Lung (tissue), 12 donors: ENCODE measurements around the gene DGCR2. TPM values are rescaled to one million over a fixed set of nuclear protein-coding genes. Genes with fewer than 3 reads are reported as not detected.
"Not testable (repeated sequence)": the region's sequence is repeated elsewhere in the genome, so short reads cannot be mapped to it uniquely, and the experiment has no call there.

ENCODE experiments used
- ATAC-seq: fragments of 200-7000 bp; cut with Tn5 transposase; one replicate; pipeline ENCODE4 v1.9.1; 2020; ENCODE audit warnings: moderate number of reproducible peaks; ENCODE audit not compliant: insufficient read depth, low FRiP score
- DNase-seq, 3 donors: peaks; one replicate each; pipeline ENCODE4 v3.0.0-alpha.2; 2013 to 2017
- H3K27ac ChIP-seq, 2 donors: one replicate each; pipeline ENCODE4 v1.5.1; 2013; ENCODE audit warnings: mild to moderate bottlenecking in 2 of 2, moderate library complexity in 2 of 2, control low read depth in 1 of 2, inconsistent platforms in 1 of 2, low read depth in 1 of 2, low read length in 1 of 2
- H3K27me3 ChIP-seq, 3 donors: one replicate each; pipeline ENCODE4 v1.5.1; 2013; ENCODE audit warnings: low read length in 2 of 3; ENCODE audit not compliant: control insufficient read depth in 3 of 3, insufficient read depth in 3 of 3
- H3K36me3 ChIP-seq, 4 donors: one replicate each; pipeline ENCODE4 v1.5.1; 2013; ENCODE audit warnings: low read length in 4 of 4, mild to moderate bottlenecking in 1 of 4, moderate library complexity in 1 of 4; ENCODE audit not compliant: control insufficient read depth in 4 of 4, insufficient read depth in 4 of 4
- H3K4me1 ChIP-seq, 5 donors: one replicate each; pipeline ENCODE4 v1.5.1; 2013; ENCODE audit warnings: low read length in 5 of 5, mild to moderate bottlenecking in 2 of 5, moderate library complexity in 1 of 5; ENCODE audit not compliant: control insufficient read depth in 5 of 5, insufficient read depth in 5 of 5
- H3K4me3 ChIP-seq: one replicate; pipeline ENCODE4 v1.5.1; 2013; ENCODE audit warnings: mild to moderate bottlenecking, control low read depth, moderate library complexity
- H3K9ac ChIP-seq, 2 donors: one replicate each; pipeline ENCODE4 v1.5.1; 2013; ENCODE audit warnings: low read length in 2 of 2, control low read depth in 1 of 2; ENCODE audit not compliant: insufficient read depth in 1 of 2
- H3K9me3 ChIP-seq, 4 donors: one replicate each; pipeline ENCODE4 v1.5.1; 2013; ENCODE audit warnings: low read length in 3 of 4, mild to moderate bottlenecking in 1 of 4, moderate library complexity in 1 of 4; ENCODE audit not compliant: control insufficient read depth in 4 of 4, insufficient read depth in 3 of 4
- WGBS, 2 donors: extraction: QIAGEN DNeasy Blood & Tissue Kit; methylation state at CpG; one replicate each; pipeline ENCODE4 v1.1.7; 2013; 5-methylcytosine and 5-hydroxymethylcytosine counted together
- polyA plus RNA-seq, 2 donors: library from polyadenylated mRNA; stranded (reverse); fragments of 200-250 nt; gene quantifications; one replicate each; pipeline ENCODE4 v1.2.1, GENCODE V29; 2013
- total RNA-seq, 2 donors: library from RNA; depleted of rRNA in 1 of 2; stranded (reverse); fragments of >200 nt in 1 of 2; gene quantifications; one replicate each; pipeline ENCODE4 v1.2.1, GENCODE V29; 2014 to 2021
- TF ChIP-seq, protein P1 (sequence below): IDR thresholded peaks from 2 replicates; pipeline ENCODE4 v1.5.1; 2012; ENCODE audit warnings: mild to moderate bottlenecking; ENCODE audit errors: control extremely low read depth, extremely low read depth
- donor health status: control.
- donor health status: control.
- donor health status: Bipolar disorder and iron deficiency.
- donor health status: healthy.
- donor health status: DM: yes; HTN: yes; CAD: no.

DGCR2 gene
- total and polyA plus RNA-seq, 4 donors = 40.4 to 77.4 (median 50.5) TPM

DNA sequence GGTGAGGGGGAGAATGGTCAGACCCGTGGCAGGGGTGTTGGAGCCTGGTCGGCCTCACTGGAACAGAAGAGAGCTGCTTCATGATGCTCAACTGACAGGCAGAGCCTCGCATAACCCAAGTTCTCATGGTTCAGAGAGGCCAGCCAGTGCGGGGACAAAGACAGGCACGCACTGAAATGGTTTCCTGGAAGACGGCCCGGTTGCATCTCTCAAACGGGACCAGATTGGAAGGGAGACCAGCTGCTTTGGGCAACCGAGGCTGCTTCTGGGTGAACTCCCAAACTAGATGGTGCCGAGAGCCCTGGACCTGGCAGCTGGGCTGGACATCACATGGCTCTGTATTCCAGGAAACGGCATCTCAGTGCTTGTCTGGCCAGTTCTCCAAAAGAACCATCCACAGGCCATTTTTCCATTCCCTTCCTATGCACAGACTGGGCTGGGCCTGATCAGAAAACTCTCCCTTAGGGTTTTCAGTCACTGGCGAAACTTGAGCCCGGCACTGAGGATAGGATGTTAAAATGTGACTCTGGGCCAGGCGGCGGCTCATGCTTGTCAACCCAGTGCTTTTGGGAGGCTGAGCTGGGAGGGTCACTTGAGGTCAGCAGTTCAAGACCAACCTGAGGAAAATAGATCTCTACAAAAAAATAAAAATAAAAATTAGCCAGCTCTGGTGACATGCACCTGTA, 106.0 kb downstream of the DGCR2 start:
- peak in 2 of 3 donors; percentile 1 to 20 for DNase-seq
- WGBS, 2 donors = 77 to 90% methylated on average over 15 of the region's 15 CpGs

DNA sequence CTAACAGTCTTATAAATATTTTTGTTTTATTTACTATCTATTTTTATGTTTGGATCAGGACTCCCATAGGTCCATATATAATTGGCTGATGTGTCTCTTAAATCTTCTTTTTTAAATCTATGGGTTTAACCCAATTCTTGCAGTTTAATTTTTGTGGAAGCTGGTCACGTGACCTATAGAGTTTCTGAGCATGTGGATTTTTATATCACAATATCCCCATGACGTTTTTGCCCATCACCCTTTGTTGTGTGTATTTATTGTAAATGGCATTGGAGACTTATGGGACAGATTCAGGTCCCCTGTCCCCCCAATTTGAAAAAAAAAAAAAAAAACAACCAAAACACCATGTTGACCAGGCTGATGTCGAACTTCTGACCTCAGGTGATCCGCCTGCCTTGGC, 107.3 kb downstream of the DGCR2 start:
- Histone ChIP-seq H3K9ac (no peak overlapping the region), H3K4me3 (no peak overlapping the region), H3K4me1 (peaks cover 0 to 6% (median 0%) of the 10 kb centered on the region in 5 donors), H3K36me3 (no peaks in the 10 kb centered on the region), H3K27ac (no peak overlapping the region), H3K27me3 (no peaks in the 10 kb centered on the region), H3K9me3 (no peaks in the 10 kb centered on the region)
- 79 to 82% methylated on average over 4 of the region's 4 CpGs for WGBS, 2 donors
- DNase-seq (no peak), ATAC-seq (no peak)
- TF ChIP-seq, protein P1, sequence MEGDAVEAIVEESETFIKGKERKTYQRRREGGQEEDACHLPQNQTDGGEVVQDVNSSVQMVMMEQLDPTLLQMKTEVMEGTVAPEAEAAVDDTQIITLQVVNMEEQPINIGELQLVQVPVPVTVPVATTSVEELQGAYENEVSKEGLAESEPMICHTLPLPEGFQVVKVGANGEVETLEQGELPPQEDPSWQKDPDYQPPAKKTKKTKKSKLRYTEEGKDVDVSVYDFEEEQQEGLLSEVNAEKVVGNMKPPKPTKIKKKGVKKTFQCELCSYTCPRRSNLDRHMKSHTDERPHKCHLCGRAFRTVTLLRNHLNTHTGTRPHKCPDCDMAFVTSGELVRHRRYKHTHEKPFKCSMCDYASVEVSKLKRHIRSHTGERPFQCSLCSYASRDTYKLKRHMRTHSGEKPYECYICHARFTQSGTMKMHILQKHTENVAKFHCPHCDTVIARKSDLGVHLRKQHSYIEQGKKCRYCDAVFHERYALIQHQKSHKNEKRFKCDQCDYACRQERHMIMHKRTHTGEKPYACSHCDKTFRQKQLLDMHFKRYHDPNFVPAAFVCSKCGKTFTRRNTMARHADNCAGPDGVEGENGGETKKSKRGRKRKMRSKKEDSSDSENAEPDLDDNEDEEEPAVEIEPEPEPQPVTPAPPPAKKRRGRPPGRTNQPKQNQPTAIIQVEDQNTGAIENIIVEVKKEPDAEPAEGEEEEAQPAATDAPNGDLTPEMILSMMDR = no peak

More for the DNA sequence above, 106.0 kb downstream of the DGCR2 start:
- TF ChIP-seq, protein P1 = no peak
- no peak overlapping the region for H3K9ac ChIP-seq
- no peak overlapping the region for H3K27ac ChIP-seq
- H3K4me1 ChIP-seq = peaks cover 0 to 6% (median 0%) of the 10 kb centered on the region in 5 donors
- no peak overlapping the region for H3K4me3 ChIP-seq
- H3K9me3 ChIP-seq = no peaks in the 10 kb centered on the region
- H3K27me3 ChIP-seq = no peaks in the 10 kb centered on the region
- no peak for ATAC-seq
- H3K36me3 ChIP-seq = no peaks in the 10 kb centered on the region

DNA sequence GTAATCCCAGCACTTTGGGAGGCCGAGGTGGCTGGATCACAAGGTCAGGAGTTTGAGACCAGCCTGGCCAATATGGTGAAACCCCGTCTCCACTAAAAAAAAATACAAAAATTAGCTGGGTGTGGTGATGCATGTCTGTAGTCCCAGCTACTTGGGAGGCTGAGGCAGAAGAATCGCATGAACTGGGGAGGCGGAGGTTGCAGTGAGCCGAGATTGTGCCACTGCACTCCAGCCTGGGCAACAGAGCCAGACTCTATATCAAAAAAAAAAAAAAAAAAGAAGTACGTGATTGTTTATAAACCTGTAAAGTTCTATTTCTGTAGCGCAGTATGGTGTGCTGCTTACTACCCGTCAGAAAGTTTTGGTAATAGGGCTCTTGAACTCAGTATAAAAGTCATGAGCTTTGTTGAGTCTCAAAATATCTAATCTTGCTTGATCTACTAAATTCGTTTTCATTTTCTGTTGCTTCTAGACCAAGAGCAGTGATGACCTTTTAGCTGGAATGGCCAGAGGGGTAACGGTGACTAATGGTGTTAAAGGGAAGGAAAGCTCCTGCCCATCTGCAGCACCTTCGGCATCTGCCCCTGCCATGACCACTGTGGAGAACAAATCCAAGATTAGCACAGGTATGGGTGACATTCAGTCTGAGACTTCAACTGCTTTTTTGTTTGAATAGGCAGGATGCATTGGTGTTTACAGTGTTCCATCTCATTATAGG, 108.2 kb downstream of the DGCR2 start:
- 88 to 95% methylated on average over 11 of the region's 11 CpGs for WGBS, 2 donors
- not testable (repeated sequence) for DNase-seq

DNA sequence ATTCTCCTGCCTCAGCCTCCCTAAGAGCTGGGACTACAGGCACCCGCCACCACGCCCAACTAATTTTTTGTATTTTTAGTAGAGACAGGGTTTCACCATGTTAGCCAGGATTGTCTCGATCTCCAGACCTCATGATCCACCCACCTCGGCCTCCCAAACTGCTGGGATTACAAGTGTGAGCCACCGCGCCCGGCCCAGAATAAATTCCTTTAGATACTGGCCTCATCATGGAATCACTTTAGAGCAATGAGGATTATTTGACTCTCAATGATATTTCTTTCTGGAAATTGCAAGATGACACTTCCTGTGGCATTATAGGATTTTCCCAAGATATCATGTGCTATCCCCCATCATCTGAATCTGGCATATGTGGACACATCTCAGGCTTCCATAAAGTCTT, 108.8 kb downstream of the DGCR2 start:
- H3K36me3 ChIP-seq, H3K9me3 ChIP-seq, H3K27me3 ChIP-seq, H3K27ac ChIP-seq, ATAC-seq, H3K4me1 ChIP-seq, DNase-seq, H3K4me3 ChIP-seq, H3K9ac ChIP-seq: not testable (repeated sequence)
- 96% methylated on average over 7 of the region's 7 CpGs for WGBS, 2 donors

More for the DNA sequence above, 108.2 kb downstream of the DGCR2 start:
- H3K36me3 ChIP-seq, ATAC-seq, H3K4me3 ChIP-seq, H3K27ac ChIP-seq, H3K27me3 ChIP-seq, H3K4me1 ChIP-seq, H3K9me3 ChIP-seq, H3K9ac ChIP-seq: not testable (repeated sequence)
